Renal pelvis (tissue), 4 donors: ENCODE measurements around the gene CACNA1C. TPM values are rescaled to one million over a fixed set of nuclear protein-coding genes. Genes with fewer than 3 reads are reported as not detected.

ENCODE experiments used
- DNase-seq: peaks from one replicate; pipeline ENCODE4 v3.0.0-alpha.2; 2013
- polyA plus RNA-seq, 3 donors: library from polyadenylated mRNA; unstranded; fragments of 120-200 nt; gene quantifications; one replicate each; pipeline ENCODE4 v1.2.1, GENCODE V29; 2013; ENCODE audit not compliant: insufficient read length in 3 of 3

CACNA1C gene
- polyA plus RNA-seq, 3 donors, result 7.1 to 12.2 (median 10.0) TPM

DNA sequence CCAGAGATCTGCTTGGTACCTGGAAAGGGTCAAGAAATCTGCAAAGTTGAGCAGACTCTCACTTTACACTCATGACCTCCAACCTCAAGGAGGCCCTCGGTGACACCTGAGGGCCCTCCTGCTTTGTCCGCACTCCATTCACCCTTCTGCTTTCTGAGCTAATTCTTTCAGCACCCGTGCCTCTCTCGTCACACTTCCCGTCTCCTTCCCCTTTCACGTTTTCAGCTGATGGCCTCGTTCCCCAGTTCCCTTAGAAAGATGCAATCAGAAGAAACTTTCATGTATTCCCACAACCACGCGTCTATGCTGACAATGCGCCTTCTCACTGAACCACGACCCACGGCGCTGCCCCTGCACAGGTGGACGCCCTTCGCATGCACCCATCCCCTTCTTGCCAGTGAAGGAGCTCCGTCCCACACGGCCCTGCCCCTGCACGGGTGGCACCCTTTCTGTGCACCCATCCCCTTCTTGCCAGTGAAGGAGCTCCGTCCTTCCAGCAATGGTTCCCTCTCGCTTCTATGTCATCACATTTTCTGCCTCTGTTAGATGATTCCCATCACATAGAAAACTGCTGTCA is 401.9 kb downstream of the CACNA1C start:
- no peak for DNase-seq

GRCh38 chr12:2455410-2455809 is 402.6 kb downstream of the CACNA1C start:
- no peak for DNase-seq

DNA sequence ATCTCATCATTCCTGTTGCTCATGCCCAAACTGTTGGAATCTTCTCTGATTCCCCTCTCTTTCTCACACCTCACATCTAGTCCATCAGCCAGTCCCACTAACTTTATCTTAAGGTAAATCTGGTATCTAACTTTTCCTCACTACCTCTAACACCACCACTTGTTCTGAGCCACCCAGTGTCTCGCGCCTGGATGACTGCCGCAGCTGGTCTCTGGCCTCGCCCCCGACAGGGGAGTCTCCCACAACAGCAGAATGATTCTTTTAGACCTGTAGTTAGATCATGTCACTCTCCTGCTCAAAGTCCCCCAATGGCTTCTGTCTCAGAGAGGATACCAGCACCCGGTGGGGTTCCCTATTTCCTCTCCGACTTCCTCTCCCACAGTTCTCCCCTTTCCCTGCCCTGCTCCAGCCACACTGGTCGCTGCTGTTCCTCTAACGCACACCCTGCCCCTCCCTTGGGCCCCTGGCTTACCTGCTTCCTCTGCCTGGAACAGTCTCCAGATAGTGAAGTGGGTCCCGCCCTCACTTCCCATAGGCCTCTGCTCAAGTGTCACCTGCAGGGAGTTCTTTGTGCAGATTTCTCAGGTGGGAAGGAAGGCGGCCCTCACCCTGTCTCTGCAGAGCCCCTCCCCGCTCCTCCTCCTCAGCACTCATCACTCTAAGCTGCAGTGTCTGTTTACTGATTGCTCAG is 403.5 kb downstream of the CACNA1C start:
- DNase-seq, result no peak

- DNase-seq, result no peak
Measured at GRCh38 chr12:2456813-2457186, 404.0 kb downstream of the CACNA1C start.

DNA sequence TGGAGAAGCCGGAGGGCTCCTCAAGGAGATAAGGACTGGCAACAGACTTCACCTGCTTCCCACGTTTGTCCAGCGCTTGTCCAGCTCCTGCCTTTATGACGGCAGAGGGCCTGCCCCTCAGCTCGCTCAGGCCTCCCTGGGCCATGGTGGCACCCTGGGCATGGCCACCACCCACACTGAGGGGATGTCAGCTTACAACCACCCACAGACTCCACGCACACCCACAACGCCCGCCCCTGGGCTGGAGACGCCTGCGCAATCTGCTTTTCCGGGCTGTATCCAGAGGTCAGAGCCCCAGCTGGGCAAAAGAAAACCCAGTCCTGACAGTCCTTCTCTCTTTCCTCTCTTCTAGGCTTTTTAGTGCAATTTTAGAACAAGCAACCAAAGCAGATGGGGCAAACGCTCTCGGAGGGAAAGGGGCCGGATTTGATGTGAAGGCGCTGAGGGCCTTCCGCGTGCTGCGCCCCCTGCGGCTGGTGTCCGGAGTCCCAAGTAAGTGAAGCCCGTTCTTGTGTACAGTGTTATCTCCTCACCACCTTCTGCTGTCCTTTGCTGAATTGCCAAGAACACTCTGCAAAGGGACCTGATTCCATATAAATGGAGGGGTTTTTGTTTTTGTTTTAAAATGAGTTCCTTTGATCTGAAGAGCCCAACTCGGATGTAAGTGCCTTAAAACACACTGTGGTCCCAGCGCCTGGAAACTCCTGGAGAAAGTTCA is 404.6 kb downstream of the CACNA1C start:
- no peak for DNase-seq

- peak; percentile 10 for DNase-seq
Measured at GRCh38 chr12:2457933-2458414, 405.2 kb downstream of the CACNA1C start.

DNA sequence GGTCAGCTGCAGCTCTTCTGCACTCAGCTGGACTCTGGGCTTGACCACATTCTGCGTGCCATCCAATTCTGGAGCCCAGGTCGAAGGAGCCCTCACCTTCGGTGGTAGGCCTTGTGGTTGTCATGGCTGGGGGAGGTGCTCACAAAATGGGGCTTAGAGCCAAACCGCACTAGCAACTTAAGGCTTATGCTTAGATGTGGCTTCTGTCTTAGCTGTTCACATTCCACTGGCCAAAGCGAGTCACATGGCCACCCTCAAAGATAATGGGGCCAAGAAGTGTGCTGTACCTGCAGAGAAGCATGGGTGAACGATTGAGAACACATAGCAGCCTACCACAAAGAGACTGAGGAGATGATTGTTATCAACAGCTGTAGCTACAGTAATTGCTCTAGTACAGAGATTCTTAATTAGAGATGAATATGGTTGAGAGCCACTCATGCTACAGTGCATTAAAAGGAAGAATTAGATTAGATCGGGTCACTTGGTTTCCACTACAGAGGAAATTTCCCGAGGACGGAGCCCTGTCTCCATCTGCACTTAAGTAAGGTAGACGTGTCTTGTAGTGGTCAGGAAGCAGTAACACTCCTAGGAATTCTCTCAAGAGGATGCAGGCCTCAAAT is 407.4 kb downstream of the CACNA1C start:
- DNase-seq, result no peak

DNA sequence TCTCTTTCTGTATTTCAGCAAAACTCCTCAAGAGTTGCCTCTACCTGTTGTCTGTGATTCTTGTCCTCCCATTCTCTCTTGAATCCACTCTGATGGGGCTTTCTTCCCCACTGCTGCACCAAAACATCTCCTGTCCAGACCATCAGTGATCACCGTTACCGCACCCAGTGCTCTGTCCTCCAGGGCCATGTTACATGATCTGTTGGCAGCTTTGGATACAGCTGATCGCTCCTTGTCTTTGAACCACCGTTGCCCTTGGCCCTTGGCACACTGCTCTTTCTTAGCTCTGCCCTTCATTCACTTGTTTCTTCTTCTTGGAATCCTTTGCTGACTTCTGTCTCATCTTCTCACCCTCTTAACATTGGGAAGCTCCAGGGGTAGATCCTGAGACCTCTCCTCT is 408.3 kb downstream of the CACNA1C start:
- DNase-seq, result no peak

- no peak for DNase-seq
Measured at GRCh38 chr12:2461645-2462044, 408.9 kb downstream of the CACNA1C start.

GRCh38 chr12:2462087-2462486 is 409.3 kb downstream of the CACNA1C start:
- DNase-seq, result no peak

DNA sequence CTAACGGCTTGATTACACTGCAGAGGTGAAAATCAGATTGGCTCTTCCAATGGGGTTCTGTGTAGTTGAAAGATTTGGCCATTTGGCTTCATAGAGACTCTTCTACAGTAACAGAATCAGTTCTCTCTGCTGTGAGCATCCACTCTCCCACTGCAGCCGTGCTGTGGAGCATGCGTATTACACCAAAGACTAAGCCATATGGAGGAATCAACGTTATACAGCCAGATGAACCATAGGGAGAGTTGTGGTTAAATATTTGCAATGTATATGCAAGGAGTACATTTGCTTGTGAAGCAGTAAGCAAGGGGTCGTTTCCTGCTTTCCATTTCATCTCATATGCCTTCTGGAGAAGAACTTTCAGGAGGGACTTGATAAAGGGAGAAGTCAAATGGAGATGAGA is 410.9 kb downstream of the CACNA1C start:
- no peak for DNase-seq

DNA sequence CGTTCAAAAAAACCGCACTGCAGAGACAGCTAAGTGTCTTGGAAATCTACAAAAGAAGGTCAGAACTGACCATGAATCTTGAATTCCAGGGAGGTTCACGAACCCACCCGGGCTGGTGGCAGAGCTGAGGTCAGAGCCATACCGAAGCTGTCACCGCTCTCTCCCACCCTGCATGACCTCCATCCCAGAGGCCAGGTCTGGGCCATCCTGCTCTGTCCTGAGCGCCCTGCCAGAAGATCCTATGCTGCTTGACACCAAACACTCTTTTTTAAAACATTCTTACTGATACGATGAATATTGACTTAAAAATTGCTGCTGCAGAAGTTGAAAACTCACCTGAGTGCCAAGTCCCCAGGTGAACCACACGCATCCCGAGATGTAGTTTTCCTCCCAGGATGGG is 412.9 kb downstream of the CACNA1C start:
- DNase-seq, result no peak

- DNase-seq, result no peak
Measured at GRCh38 chr12:2466211-2466610, 413.4 kb downstream of the CACNA1C start.

DNA sequence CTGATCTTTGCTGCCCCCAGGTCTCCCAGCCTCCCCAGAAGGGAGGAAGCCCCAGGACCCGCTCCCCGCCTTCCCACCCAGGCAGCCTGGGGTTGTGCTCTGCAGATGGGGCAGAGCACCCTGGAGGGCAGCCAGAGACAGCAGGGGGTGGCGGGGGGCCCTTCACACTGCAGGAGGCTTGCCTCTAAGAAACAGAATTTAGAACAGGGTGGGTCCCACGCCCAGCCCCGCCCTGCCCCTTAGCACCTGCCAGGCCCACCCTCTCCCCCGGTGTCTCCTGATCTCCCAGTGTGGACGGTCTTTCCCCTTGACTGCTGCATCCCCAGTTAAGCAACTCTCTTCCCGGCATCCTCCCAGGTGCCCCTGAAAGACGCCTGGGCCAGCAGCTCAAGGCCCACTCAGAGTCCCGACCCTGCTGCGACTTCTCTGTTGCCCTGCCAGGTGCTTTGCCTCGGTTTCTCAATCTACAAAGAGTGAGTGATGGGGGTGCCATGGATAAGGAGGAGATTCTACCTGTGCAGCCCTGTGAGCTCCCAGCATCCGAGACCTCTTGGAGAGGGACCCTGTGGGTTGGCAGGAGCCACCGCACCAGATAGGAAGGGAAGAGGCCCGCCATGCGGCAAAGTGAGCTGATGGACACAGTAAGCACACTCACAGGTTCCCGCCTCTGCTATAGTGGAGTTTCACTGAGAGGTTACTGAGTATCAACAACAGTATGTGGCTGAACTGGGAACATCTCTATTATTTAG is 414.8 kb downstream of the CACNA1C start:
- no peak for DNase-seq

DNA sequence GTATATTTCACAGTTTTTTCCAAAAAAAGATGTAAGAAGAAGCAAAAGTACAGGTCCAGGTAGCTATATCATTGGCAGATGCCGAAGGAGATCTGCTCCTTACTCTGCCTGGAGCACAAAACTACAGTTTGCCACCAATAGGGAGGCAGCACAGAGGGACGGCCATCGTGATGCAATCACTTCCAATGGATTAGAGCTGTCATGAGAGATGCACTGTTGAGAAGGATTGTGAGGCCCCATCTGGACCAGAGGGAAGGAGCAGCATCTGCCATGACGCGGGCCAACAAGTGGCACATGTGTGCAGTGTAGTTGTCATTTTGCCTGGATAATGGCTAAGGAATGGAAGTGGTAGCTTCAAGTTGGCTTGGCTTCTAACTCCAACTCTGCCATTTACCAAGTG is 423.2 kb downstream of the CACNA1C start:
- no peak for DNase-seq

DNA sequence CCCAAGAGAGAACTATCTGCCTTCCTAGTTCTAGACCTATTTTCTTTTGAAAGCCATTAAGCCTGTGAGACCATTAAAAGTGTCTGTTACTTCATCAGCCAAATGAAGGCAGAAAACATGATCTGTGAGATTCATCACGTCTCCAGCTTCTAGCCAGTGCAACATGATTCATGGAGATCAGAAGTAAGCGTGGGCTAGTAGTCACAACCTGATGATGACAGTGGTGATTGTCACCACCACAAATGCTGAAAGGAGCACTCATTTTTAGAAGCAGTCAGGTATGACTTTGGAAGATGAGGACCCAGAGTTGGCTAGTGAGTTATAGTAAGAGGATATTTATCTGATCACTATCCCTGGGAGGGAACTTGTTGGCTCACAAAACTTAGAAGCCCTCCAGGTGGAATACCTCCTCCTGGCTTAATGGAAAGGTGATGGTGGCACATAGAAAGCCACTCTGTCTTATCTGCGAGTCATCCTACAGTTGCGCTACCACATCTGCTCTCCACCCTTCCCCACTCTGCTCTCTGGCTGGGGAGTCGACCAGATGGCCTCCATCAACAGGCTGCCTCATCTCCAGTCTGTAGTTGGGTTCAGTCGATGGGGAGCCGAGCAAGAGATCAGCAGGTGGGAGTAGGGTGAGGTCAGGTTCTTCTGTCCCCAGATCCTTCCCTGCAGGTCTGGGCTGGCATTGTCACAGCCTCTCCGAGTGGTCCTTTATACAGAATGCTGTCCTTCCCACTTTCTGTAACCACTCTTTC is 424.4 kb downstream of the CACNA1C start:
- no peak for DNase-seq

GRCh38 chr12:2479851-2480535 is 427.2 kb downstream of the CACNA1C start:
- DNase-seq, result no peak

DNA sequence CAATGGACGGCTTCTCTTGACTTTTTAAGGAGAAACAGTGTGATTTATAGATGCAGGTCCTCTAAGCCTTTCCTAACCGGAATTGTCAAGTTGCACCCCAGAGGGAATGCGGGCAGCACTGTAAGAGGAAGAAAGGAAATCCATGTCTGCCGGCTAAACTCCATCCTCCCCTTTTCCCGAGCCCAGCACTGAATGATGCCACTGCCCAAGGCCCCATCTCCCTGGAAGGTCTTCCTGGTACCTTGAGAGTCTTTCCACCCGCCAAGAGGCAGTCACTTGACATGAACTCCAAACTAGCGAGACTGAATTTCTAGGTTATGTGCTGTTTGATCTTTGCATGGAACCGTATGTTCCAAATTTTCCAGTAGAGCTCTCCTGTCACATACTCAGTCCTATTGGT is 428.6 kb downstream of the CACNA1C start:
- no peak for DNase-seq

DNA sequence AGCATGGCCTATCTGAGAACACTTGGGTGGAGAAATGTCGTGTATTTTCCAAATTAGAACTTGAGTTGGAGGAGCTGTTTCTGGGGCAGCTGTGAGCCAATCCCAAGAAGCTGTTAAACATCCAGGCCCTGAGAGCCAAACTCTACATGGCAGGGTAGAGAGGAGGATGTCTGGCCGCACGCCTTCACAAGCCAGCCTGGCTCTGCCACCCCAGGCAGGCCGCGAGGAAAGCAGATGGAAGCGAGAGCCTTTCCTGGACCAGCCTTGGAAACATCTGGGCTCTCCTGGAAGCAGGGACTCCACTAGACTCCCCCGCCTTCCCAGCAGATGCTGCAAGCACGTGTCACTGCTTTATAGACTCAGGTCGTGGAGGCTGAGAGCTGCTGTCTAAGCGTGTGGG is 429.2 kb downstream of the CACNA1C start:
- no peak for DNase-seq

GRCh38 chr12:2482938-2483660 is 430.3 kb downstream of the CACNA1C start:
- DNase-seq, result no peak
